Glomerular visceral epithelial cell (primary cell): ENCODE results near the gene SLIT3.

Experiments
- DNase-seq: peaks from one replicate; pipeline ENCODE4 v3.0.0-alpha.2; 2016; ENCODE audit errors: extremely low spot score

The SLIT3 gene

DNA sequence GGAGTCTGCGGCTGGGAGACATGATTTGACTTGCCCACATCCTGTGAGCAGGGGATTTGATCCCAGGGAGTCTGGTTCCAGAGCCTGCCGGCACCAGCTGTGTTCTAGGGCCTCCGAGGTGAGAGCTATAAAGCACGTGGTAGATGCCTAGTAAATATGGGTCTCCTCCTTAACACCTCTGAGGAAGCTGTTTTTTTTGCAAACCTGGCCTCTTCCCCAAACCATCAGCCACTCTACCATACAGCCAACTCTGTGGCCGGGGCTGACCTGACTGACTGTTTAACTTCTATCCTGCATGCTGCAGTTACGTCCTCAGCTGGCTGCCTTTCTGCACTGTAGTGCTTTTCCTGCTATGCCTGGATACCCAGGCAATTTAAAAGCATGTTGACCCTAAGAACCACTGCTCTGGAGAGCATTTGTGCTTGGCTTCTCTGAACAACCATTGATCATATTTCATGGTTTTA lies 220.5 kb downstream of the SLIT3 start:
- DNase-seq = no peak

DNA sequence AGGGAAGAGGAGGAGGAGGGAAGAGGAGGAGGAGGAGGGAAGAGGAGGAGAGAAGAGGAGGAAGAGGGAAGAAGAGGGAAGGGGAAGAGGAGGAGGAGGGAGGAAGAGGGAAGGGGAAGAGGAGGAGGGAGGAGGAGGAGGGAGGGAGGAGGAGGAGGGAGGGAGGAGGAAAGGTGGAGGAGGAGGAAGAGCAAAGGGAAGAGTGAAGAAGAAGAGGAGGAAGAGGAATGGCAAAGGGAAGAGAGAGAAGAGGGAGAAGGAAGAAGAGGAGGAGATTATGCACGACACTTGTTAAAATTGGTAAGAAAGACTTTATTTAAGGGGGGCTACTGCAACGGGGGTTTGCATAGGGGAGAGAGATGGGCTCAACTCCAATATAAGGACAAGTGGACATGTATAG lies 221.2 kb downstream of the SLIT3 start:
- no peak for DNase-seq

DNA sequence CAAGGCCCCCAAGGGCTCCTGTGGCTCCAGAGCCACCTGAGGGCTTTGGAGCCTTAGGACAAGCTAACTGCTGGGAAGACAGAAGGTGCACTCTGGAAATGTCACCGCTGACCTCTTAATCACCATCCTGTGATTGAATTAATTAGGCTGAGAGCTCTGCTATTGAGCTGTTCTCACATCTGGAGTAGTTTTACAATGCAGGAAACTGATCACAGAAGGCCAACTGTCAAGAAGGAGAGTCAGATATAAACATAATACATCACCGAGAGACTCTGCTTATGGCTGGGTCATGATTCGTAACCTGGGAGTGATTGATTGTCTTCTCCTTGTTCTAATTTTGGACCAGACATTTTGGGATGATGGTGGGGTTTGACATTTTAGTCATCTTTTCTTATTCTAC lies 226.1 kb downstream of the SLIT3 start:
- no peak for DNase-seq

DNA sequence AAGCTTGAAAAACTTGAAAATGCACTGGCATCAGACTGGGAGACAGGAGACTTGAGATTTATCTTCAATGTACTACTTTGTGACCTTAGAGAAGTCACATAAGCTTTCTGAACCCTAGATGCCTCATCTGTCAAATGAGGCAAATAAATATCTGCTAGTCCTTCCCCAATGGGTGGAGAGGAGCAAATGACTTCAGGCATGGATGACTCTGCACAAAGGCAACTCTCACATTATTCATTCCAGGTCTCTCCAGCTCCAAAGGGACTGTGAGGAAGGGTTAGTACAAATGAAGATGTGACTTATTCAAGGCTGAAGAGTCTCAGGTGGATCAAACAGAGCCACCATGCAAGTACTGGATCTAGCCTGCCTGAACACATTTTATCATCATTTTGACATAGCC lies 228.7 kb downstream of the SLIT3 start:
- DNase-seq = no peak

DNA sequence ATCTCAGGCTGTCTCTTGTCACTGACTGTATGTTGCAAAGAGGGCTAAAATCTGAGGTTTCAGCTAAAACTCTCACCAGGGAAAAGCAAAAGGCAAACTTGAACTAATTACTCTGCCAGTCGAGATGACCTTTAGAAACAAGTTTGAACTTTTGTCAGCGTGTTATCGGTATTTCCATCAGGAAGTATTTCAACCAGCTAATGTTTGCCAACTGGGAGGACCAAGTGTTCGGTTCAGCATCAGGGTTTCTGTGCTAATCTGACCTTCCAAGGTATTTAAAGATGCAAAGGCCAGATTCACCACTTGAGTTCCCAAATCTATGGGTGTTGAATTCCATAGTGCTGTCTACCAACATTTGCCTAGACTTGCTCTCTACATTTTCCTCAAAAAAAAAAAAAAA lies 230.5 kb downstream of the SLIT3 start:
- no peak for DNase-seq

DNA sequence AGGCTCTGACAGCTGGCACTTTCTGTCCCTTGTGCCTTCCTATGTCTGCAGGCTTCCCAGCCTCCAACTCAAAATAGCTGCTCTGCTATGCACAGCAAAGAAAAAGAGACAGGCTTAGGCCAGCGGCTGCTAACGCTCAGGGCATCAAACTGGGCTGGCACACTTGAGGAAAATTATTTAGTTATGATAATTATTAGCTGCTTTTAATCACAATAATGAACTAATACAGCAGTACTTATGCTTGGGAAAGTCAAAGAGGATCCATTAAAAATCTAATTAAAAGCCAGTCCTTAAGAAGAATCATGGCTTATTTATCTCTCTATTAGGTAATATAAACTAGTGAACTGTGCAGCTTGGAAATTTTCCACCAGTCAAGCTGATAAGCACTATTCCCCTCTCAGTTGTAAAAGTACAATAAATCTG lies 233.2 kb downstream of the SLIT3 start:
- no peak for DNase-seq

DNA sequence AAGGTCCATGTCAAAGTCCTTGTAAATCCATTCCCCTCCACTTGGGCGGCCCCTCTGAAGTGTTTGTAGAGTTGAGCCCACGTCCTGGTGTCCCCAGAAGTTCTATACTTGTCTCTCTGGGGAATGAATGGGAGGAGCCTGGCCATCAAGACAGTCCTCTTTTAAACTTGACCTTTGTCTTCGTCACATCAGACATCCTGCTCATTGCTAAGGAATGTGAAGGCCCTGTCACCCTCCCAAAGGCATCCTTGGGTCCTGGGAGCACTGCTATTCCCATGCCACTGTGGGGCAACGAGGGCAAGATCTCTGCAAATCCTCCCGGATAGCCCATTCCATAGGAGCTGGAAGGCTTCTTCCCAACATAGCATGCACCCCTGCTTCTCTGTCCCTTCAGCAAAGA lies 235.5 kb downstream of the SLIT3 start:
- DNase-seq = no peak

DNA sequence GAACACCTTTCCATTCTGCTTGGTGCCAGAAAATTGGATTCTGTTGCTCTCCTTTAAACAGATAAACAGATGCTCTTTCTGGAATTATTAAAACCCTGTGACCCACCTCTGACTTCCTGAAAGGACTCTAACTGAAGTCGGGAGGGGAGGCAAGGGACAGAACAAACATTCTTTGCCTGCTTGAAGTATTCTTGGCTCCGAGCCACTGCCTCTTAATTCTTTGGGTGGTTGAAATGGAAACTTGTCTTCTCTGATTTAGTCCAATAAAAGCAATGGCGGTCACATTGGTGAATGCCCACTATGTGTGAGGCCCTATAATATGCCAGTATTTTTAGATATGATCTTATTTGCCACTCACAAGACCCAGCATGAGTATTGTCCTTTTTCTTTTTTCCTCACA lies 236.8 kb downstream of the SLIT3 start:
- peak; percentile 27 for DNase-seq

DNA sequence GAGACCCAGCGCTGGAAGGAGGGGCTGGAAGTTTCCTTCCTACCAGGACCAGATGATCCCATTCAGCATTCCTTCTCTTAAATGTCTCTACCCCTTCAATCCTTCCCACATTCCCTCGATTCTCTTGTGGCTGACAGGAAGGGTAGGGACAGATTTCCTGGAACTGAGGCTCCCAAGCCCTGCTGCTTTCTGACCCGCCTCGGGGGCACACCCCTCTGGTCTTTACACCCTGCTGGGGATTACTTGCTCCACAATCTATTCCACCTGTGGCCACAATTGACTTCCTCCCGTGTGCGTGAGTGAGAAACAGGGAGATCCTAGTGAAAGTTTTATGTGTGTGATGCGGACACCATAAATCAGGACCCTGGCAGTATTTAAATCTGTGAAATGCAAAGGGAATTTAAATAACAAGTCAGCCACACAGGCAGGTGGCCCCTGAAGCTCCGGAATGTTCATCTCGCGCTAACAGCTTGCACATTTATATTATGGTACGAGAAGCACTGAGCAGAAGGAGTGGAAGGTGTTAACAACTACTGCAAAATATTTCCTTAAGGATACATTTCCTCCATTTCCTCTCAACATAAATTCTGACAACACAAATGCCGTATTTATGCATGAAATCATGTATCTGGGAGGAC lies 237.5 kb downstream of the SLIT3 start:
- no peak for DNase-seq

DNA sequence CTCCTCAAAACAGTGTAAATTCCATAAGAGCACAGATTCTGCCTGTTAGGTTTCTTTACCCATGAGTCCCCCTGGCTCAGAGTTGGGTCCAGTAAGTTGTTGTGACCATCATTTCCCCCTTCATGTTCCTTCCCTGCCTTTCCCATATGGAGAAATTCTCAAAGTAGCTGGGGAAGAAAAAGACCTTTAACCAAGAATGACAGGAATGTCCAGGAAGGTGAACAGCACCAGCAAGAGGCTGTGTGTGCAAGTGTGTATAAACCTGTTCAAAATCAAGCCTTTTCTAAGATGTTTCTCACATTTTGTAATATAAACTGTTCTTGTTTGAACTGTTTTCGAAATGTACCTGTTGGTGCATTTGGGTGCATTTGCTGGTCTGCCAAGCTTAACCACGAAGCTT lies 238.2 kb downstream of the SLIT3 start:
- no peak for DNase-seq

DNA sequence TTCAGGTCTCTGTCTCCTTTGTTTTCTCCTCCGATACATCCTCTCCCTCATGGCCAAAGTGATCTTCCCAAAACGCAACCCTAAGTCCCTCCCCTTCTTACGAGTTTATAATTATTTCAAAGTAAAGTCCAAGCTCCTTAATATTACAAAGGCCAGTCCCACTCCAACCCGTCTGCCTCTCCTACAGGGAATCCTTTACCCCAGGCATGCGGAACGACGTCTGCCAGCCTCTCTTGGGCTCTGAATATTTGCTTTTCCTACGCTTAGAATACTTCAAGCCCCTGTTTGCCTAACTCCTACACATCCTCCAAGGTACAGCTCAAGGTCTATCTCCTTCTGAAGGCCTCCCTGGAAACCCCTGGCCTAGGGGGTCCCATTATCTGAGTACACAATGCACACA lies 246.4 kb downstream of the SLIT3 start:
- no peak for DNase-seq

DNA sequence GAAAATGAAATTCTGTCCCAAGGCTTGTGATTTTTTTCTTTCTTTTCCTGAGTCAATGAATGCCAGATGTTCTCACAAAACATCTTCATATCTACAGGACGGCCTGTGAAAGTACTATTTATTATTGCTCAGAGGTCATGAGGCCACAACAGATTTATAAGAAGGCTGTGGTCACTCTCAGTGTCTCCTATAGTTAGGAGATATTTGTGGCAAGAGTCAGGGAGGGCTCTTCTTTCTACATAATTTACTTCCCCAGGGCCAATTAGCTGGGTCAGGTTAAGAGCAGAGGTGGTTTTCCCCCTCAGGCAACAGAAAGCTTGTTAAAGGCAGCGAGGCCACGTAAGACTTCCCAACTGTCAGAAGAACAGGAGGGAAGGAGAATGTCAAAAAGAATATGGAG lies 248.7 kb downstream of the SLIT3 start:
- DNase-seq = no peak

DNA sequence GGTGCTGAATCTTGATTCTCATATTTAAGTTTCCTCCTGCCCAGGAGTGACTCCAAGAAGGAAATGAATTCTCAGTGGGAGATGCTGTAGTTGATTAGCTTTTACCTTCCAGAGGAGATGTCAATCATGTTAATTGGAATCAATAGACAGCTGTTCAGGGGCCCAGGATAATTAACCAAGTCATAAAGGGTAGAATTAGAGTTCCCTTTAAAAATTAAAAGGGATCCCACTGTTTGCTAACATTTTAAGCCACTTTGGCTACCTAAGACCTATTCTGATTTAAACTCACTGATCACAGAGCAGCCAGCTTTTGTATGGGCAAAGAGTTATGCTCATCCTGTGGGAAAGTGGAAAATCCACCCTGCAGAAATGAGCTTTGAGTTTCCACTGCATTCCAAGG lies 249.6 kb downstream of the SLIT3 start:
- DNase-seq = no peak

DNA sequence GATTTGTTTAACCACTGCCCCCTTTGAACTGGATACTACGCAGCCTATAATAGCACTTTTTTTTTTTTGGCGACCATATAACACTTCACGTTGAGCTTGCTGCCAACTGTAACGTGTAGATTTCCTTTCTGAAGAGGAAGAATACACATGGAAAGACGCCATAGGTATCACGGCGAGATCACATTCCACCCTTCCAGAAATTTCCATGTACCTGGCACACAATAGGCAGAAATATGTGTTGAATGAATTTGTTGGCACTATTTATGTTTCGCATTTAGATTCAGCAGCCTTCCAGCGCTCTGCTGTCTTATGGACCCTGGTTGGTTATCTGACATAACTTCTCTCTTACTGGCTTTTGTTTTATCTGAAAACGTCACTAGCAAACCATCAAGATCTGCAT lies 250.3 kb downstream of the SLIT3 start:
- DNase-seq = no peak

DNA sequence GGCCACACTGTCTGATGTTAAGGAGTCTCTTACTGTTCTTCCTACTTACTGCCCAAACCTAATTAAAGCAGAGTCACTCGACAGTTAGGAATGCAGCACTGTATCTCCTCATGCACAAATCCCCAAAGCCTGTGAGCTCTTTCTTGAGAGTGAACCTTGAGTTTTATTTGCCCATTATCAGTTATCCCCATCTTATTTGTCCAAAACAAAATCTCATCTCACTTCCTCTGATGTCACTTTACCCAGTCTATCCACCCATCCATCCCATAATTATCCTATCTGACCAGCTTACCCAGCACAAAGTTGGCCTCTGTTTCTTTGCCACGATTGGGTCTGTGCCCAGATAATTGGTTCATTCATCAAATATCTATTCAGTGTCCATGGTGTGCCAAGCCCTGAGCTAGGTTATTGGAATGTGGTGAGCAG lies 250.8 kb downstream of the SLIT3 start:
- DNase-seq = no peak

DNA sequence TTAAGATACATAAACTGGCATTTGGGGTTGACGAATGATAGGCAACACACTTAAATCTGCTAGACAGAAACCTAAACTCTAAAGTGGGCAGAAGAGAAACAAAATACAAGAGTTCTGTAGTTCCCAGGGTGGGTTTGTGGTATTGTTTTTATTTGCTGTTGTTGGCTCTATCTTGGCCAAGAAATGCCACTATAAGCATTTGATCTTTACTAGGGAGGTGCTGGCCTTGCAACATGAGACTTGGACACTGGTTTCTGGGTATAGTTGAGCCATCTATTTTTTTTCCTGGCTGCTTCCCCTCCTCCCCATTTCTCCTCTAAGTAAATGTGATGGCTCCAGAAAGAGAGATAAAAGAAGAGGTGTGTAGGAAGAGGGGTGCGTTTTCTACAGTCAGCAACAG lies 251.2 kb downstream of the SLIT3 start:
- no peak for DNase-seq

DNA sequence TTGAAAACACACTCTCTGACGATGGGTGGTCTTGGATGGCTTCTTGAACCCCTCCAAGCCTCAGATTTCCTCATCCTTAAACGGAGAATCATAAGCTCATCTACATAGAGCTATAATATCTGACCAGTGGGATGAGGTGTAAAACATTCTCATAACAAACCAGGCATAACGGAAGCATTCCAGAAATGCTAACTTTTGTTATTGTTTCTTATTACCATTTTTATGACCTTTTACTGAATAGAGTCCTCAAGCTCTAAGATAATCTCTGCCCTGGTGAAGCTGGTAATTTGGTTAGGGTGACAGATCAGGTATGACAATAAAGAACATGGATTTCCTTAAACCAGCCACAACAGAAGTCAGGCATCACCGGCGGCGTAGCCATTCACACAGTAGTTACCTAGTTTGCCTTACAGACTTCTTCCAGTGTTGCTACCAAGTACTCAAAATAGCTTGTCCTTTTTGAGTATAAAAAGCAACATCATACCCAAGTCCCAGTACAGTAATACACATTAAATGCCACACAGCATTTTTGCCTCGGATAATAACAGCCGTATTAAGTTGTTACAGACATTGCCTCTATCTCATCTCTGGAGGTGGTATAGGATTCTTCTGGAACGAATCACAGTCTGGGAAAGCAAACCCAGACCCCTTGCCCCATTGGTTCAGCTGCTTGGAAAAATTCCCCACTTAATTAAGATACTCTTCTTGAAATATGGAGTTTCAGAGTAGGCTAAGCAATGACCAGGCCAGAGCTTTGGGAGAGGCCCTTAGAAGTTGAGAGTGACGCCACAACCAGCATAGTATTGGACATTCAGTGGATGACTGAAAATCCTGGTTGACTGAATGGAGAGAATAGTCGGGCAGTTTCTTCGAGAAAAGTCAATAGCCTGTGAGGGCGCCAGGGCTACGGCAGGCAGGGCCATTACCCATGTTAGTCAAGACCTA lies 252.5 kb downstream of the SLIT3 start:
- DNase-seq = peak; percentile 14

DNA sequence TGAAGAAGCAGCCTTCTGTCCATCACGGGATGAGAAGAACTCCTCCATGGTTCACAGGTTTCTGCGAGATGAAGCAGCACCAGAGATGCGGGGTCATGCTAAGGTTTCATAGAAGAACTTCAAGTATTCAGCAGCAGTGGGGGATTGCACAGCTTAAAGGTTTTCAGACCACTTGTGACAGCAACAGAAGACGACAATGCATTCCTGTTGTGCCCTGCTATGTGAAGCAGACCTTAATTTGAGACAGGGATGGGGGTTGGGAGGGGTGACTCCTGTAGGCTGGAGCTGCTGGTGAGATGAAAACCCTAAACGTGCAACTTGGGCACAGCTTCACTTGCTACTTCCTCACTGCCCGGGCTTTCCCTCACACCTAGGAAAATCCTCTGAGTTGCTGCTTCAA lies 256.0 kb downstream of the SLIT3 start:
- DNase-seq = no peak

DNA sequence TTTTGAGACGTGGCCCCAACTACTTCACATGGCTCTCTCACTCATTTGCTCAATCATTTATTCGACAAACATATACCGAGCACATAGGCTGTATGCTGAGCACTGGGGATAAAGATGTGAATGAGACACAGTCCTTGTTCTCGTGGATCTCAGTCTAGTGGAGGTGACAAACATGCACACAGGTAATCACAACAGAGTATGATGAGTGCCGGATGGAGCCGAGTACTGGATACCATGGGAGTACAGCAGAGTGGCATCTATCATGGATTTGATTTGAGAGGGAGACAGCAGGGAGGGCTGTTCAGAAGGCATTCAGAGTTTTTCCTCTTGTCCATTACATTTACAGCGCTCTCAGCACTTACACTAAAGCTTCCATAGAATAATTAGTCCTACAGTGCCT lies 259.8 kb downstream of the SLIT3 start:
- no peak for DNase-seq

DNA sequence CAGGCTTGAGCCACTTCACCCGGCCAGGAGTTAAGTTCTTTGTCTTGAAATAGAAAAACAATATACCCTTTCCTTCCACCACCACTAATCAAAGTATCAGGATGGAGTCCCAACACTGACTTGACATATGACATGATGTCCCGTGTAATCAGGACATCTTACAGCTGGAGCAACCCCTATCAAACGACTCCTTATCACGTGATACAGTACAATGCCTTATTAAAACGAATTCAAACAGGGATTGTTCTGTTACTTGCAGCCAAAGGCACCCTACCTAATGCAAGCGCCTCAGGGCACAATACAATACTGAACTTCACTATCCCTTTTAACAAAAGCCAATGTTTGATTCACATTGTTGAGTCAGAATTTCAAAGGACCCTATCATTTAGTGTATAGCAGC lies 261.3 kb downstream of the SLIT3 start:
- no peak for DNase-seq

DNA sequence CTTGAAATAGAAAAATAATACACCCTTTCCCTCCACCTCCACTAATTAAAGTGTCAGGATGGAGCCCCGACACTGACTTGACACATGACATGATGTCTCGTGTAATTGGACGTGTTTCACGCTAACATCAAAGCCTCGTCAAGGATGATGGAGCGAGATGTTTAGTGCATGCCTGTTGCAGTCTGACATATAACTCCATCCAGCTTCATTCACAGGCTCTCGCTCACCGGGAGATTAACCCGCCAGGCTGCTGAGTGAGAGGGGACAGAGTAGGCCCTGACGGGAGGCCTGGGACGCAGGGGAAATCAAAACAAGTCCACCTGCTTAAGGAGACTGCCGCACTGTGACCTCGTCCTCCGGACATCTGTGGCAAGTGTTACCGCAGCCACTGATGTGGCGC lies 263.5 kb downstream of the SLIT3 start:
- no peak for DNase-seq

DNA sequence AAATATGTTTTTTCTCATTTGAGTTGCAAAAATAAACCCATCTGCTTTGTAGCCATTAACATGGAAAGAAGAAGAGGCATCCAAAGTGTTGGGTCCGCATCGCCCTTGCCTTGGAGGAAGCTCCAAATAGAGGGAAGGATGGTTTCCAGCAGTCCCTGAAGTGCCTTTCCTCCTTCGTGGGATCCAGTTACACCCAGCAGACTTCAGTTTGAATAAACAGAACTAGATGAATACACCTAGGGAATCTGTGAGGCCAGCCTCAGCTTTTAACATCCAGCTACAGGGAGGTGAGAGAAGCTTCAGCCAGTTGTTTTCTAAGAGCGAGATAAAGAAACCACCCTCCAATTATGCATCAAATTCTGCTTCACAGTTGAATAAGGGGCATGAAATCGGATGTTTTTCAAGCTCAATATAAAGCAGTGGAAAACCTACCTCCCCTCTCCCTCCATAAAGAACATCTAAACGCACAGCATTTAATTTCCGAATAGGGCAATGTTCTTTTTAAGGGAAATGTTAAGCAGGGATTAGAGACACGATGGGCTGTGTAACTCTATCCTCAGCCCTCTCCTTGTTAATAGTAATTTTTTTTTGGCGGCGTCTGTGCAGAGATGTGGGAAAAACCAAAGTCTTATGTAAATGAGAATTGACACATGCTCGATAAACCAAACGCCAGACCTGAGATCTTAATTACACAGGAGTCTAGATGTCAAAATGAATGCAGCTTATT lies 264.7 kb downstream of the SLIT3 start:
- DNase-seq = no peak
